Measurements from ENCODE around the gene PLS3. TPM values are rescaled to one million over a fixed set of nuclear protein-coding genes. Genes with fewer than 3 reads are reported as not detected.
"Not testable (repeated sequence)": the region's sequence is repeated elsewhere in the genome, so short reads cannot be mapped to it uniquely, and the experiment has no call there.

Gene PLS3
- total RNA-seq, 1 donor from 2014 or later: 197 TPM

GRCh38 chrX:115630204-115630603, 69.2 kb downstream of the PLS3 start:
- Mint-ChIP-seq H3K4me3 (no peak overlapping the region), H3K4me1 (ENCODE audit: unreplicated experiment) (peaks cover 6% of the 10 kb centered on the region), H3K27ac (no peak overlapping the region), H3K36me3 (peaks cover 23% of the 10 kb centered on the region), H3K27me3 (no peaks in the 10 kb centered on the region), H3K9me3 (no peaks in the 10 kb centered on the region)
- TF ChIP-seq, protein P1, sequence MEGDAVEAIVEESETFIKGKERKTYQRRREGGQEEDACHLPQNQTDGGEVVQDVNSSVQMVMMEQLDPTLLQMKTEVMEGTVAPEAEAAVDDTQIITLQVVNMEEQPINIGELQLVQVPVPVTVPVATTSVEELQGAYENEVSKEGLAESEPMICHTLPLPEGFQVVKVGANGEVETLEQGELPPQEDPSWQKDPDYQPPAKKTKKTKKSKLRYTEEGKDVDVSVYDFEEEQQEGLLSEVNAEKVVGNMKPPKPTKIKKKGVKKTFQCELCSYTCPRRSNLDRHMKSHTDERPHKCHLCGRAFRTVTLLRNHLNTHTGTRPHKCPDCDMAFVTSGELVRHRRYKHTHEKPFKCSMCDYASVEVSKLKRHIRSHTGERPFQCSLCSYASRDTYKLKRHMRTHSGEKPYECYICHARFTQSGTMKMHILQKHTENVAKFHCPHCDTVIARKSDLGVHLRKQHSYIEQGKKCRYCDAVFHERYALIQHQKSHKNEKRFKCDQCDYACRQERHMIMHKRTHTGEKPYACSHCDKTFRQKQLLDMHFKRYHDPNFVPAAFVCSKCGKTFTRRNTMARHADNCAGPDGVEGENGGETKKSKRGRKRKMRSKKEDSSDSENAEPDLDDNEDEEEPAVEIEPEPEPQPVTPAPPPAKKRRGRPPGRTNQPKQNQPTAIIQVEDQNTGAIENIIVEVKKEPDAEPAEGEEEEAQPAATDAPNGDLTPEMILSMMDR (conservative IDR thresholded peaks at IDR 0.05): no peak
- DNase-seq (ENCODE audit: extremely low spot score, unreplicated experiment): no peak

- Mint-ChIP-seq H3K36me3 (peaks cover 32% of the 10 kb centered on the region), H3K27ac (no peak overlapping the region), H3K4me3 (no peak overlapping the region), H3K4me1 (ENCODE audit: unreplicated experiment) (peaks cover 6% of the 10 kb centered on the region), H3K27me3 (no peaks in the 10 kb centered on the region), H3K9me3 (no peaks in the 10 kb centered on the region)
- TF ChIP-seq, protein P1 (conservative IDR thresholded peaks at IDR 0.05): no peak
- no peak for DNase-seq (ENCODE audit: extremely low spot score, unreplicated experiment)
Measured at GRCh38 chrX:115632455-115632854, 71.5 kb downstream of the PLS3 start.

DNA sequence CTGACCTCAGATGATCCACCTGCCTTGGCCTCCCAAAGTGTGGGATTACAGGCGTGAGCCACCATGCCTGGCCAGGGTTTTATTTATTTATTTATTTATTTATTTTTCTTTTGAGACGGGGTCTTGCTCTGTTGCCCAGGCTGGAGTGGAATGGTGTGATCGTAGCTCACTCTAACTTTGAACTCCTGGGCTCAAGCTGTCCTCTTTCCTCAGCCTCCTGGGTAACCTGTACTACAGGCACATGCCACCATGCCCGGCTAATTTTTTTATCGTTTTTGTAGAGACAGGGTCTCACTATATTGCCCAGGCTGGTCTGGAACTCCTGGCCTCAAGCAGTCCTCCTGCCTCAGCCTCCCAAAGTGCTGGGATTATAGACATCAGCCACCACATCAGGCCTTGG, 72.4 kb downstream of the PLS3 start:
- not testable (repeated sequence) for H3K4me3 Mint-ChIP-seq; H3K9me3 Mint-ChIP-seq; DNase-seq (ENCODE audit: extremely low spot score, unreplicated experiment); H3K27me3 Mint-ChIP-seq; H3K4me1 Mint-ChIP-seq (ENCODE audit: unreplicated experiment)
- H3K36me3 Mint-ChIP-seq: peaks cover 28% of the 10 kb centered on the region
- peak overlapping the region; percentile 54 for H3K27ac Mint-ChIP-seq

DNA sequence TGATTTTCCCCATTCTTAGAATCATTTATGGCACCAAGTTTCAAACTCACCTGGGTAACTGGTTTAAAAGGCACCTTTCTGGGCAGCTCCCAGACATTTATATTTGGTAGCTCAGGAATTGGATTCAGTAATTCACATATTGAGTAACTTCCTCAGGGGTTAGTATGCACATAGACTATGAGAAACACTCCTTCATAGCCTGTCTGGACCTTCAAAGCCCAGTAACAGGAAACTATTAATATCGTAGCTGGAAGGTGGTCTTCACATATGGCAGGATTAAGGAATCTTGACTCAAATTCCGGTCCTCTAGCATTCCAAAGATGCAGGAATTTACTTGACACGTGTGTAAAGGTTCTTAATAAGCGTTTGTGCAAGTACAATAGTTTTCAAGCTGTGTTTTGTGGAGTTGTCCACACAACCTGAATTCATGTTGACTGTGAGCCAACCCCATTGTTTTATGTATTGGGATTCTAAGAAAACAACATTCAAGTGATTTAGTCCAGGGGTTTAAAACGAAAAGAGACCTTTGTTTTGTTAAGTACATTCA, 78.4 kb downstream of the PLS3 start:
- H3K4me3 Mint-ChIP-seq: no peak overlapping the region
- H3K27ac Mint-ChIP-seq: peak overlapping the region; percentile 39
- TF ChIP-seq, protein P1 (conservative IDR thresholded peaks at IDR 0.05): no peak
- peaks cover 19% of the 10 kb centered on the region for H3K4me1 Mint-ChIP-seq (ENCODE audit: unreplicated experiment)
- DNase-seq (ENCODE audit: extremely low spot score, unreplicated experiment): no peak
- H3K36me3 Mint-ChIP-seq: peaks cover 47% of the 10 kb centered on the region
- no peaks in the 10 kb centered on the region for H3K9me3 Mint-ChIP-seq
- H3K27me3 Mint-ChIP-seq: no peaks in the 10 kb centered on the region

GRCh38 chrX:115642311-115642710, 81.3 kb downstream of the PLS3 start:
- TF ChIP-seq, protein P1 (conservative IDR thresholded peaks at IDR 0.05): no peak
- Mint-ChIP-seq H3K27ac (peak overlapping the region; percentile 70), H3K4me3 (no peak overlapping the region), H3K4me1 (ENCODE audit: unreplicated experiment) (peaks cover 19% of the 10 kb centered on the region), H3K9me3 (no peaks in the 10 kb centered on the region), H3K27me3 (no peaks in the 10 kb centered on the region), H3K36me3 (peaks cover 39% of the 10 kb centered on the region)
- no peak for DNase-seq (ENCODE audit: extremely low spot score, unreplicated experiment)

DNA sequence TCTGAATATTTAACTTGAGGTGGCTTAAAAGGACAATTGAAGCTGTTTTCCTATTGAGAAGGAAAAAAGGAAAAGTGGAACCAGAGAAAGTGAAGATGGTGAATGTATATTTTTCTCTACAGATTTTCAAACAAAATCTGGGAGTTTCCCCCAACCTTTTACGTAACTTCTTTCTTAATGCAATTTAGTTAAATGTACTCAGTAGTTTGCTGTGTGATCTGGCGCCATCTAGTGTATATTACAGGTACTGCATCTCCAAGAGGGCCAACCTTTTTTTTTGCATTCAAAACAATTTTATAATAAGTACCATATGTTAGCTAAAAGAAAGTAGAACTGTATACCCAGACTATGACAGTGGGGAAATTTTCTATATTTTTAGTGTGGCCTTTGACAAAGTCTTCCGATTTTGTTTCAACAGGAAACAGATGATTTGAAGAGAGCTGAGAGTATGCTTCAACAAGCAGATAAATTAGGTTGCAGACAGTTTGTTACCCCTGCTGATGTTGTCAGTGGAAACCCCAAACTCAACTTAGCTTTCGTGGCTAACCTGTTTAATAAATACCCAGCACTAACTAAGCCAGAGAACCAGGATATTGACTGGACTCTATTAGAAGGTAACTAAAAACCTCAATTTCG, 82.0 kb downstream of the PLS3 start:
- peak overlapping the region; percentile 70 for H3K27ac Mint-ChIP-seq
- peaks cover 19% of the 10 kb centered on the region for H3K4me1 Mint-ChIP-seq (ENCODE audit: unreplicated experiment)
- H3K9me3 Mint-ChIP-seq: no peaks in the 10 kb centered on the region
- H3K36me3 Mint-ChIP-seq: peaks cover 40% of the 10 kb centered on the region
- H3K4me3 Mint-ChIP-seq: no peak overlapping the region
- H3K27me3 Mint-ChIP-seq: no peaks in the 10 kb centered on the region
- DNase-seq (ENCODE audit: extremely low spot score, unreplicated experiment): no peak
- TF ChIP-seq, protein P1 (conservative IDR thresholded peaks at IDR 0.05): peak; percentile 100

GRCh38 chrX:115644397-115644796, 83.4 kb downstream of the PLS3 start:
- not testable (repeated sequence) for H3K9me3 Mint-ChIP-seq; H3K4me3 Mint-ChIP-seq; H3K27me3 Mint-ChIP-seq; H3K27ac Mint-ChIP-seq; DNase-seq (ENCODE audit: extremely low spot score, unreplicated experiment)
- Mint-ChIP-seq H3K4me1 (ENCODE audit: unreplicated experiment) (peaks cover 19% of the 10 kb centered on the region), H3K36me3 (peaks cover 40% of the 10 kb centered on the region)
